Measurements from ENCODE around the gene ARHGAP30. TPM values are rescaled to one million over a fixed set of nuclear protein-coding genes. Genes with fewer than 3 reads are reported as not detected.

ARHGAP30 gene
- total RNA-seq, 1 donor from 2014 or later = not detected

GRCh38 chr1:161091093-161091492 is 21.4 kb upstream of the ARHGAP30 start:
- DNase-seq = no peak
- no peak overlapping the region for H3K4me3 Mint-ChIP-seq (ENCODE audit: unreplicated experiment)
- H3K27me3 Mint-ChIP-seq (ENCODE audit: unreplicated experiment) = peaks cover 10% of the 10 kb centered on the region
- no peaks in the 10 kb centered on the region for H3K36me3 Mint-ChIP-seq (ENCODE audit: unreplicated experiment)
- no peak for TF ChIP-seq CTCF (IDR thresholded peaks at IDR 0.05; ENCODE audit: partially characterized antibody, unreplicated experiment)
- no peaks in the 10 kb centered on the region for H3K4me1 Mint-ChIP-seq (ENCODE audit: low read depth, unreplicated experiment)
- H3K9me3 Mint-ChIP-seq (ENCODE audit: unreplicated experiment) = peaks cover 3% of the 10 kb centered on the region
- H3K27ac Mint-ChIP-seq (ENCODE audit: unreplicated experiment) = no peak overlapping the region

GRCh38 chr1:161090617-161091016 is 20.9 kb upstream of the ARHGAP30 start:
- no peak for DNase-seq
- Mint-ChIP-seq H3K27me3 (ENCODE audit: unreplicated experiment) (peaks cover 11% of the 10 kb centered on the region), H3K27ac (ENCODE audit: unreplicated experiment) (no peak overlapping the region), H3K4me1 (ENCODE audit: low read depth, unreplicated experiment) (no peaks in the 10 kb centered on the region), H3K9me3 (ENCODE audit: unreplicated experiment) (peaks cover 3% of the 10 kb centered on the region), H3K36me3 (ENCODE audit: unreplicated experiment) (no peaks in the 10 kb centered on the region), H3K4me3 (ENCODE audit: unreplicated experiment) (no peak overlapping the region)
- TF ChIP-seq CTCF (IDR thresholded peaks at IDR 0.05; ENCODE audit: partially characterized antibody, unreplicated experiment) = no peak

- Mint-ChIP-seq H3K9me3 (ENCODE audit: unreplicated experiment) (peaks cover 3% of the 10 kb centered on the region), H3K36me3 (ENCODE audit: unreplicated experiment) (no peaks in the 10 kb centered on the region), H3K4me3 (ENCODE audit: unreplicated experiment) (no peak overlapping the region), H3K27ac (ENCODE audit: unreplicated experiment) (no peak overlapping the region), H3K4me1 (ENCODE audit: low read depth, unreplicated experiment) (no peaks in the 10 kb centered on the region), H3K27me3 (ENCODE audit: unreplicated experiment) (peaks cover 8% of the 10 kb centered on the region)
- TF ChIP-seq CTCF (IDR thresholded peaks at IDR 0.05; ENCODE audit: partially characterized antibody, unreplicated experiment) = no peak
- no peak for DNase-seq
Measured at GRCh38 chr1:161089938-161090337, 20.2 kb upstream of the ARHGAP30 start.

- Mint-ChIP-seq H3K4me3 (ENCODE audit: unreplicated experiment) (no peak within 1 kb of the TSS), H3K27ac (ENCODE audit: unreplicated experiment) (no peak within 1 kb of the TSS), H3K27me3 (ENCODE audit: unreplicated experiment) (peaks cover 7% of the 10 kb centered on the region), H3K9me3 (ENCODE audit: unreplicated experiment) (peaks cover 3% of the 10 kb centered on the region), H3K4me1 (ENCODE audit: low read depth, unreplicated experiment) (no peaks in the 10 kb centered on the region), H3K36me3 (ENCODE audit: unreplicated experiment) (no peaks in the 10 kb centered on the region)
- TF ChIP-seq CTCF (IDR thresholded peaks at IDR 0.05; ENCODE audit: partially characterized antibody, unreplicated experiment) = no peak
- DNase-seq = no peak
Measured at GRCh38 chr1:161089251-161089924, 19.7 kb upstream of the ARHGAP30 start, which contains the start of gene NECTIN4. TSS of gene NECTIN4 (minus strand) at chr1:161089558. CDS start at chr1:161089296, 262 bp downstream.

GRCh38 chr1:161088587-161089110 is 19.0 kb upstream of the ARHGAP30 start:
- Mint-ChIP-seq H3K36me3 (ENCODE audit: unreplicated experiment) (no peaks in the 10 kb centered on the region), H3K4me3 (ENCODE audit: unreplicated experiment) (no peak overlapping the region), H3K27ac (ENCODE audit: unreplicated experiment) (no peak overlapping the region), H3K4me1 (ENCODE audit: low read depth, unreplicated experiment) (no peaks in the 10 kb centered on the region), H3K9me3 (ENCODE audit: unreplicated experiment) (peaks cover 3% of the 10 kb centered on the region), H3K27me3 (ENCODE audit: unreplicated experiment) (peaks cover 11% of the 10 kb centered on the region)
- DNase-seq = no peak
- TF ChIP-seq CTCF (IDR thresholded peaks at IDR 0.05; ENCODE audit: partially characterized antibody, unreplicated experiment) = no peak

Measured in glutamatergic neuron (in vitro differentiated cells).